ENCODE measurements around the gene BANF2.

The BANF2 gene

GRCh38 chr20:17655865-17656479 is 43.8 kb upstream of the BANF2 start (continued):
- TF ChIP-seq, protein P1, sequence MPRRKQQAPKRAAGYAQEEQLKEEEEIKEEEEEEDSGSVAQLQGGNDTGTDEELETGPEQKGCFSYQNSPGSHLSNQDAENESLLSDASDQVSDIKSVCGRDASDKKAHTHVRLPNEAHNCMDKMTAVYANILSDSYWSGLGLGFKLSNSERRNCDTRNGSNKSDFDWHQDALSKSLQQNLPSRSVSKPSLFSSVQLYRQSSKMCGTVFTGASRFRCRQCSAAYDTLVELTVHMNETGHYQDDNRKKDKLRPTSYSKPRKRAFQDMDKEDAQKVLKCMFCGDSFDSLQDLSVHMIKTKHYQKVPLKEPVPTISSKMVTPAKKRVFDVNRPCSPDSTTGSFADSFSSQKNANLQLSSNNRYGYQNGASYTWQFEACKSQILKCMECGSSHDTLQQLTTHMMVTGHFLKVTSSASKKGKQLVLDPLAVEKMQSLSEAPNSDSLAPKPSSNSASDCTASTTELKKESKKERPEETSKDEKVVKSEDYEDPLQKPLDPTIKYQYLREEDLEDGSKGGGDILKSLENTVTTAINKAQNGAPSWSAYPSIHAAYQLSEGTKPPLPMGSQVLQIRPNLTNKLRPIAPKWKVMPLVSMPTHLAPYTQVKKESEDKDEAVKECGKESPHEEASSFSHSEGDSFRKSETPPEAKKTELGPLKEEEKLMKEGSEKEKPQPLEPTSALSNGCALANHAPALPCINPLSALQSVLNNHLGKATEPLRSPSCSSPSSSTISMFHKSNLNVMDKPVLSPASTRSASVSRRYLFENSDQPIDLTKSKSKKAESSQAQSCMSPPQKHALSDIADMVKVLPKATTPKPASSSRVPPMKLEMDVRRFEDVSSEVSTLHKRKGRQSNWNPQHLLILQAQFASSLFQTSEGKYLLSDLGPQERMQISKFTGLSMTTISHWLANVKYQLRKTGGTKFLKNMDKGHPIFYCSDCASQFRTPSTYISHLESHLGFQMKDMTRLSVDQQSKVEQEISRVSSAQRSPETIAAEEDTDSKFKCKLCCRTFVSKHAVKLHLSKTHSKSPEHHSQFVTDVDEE (CRISPR knock-in tag; IDR thresholded peaks at IDR 0.05): no peak

DNA sequence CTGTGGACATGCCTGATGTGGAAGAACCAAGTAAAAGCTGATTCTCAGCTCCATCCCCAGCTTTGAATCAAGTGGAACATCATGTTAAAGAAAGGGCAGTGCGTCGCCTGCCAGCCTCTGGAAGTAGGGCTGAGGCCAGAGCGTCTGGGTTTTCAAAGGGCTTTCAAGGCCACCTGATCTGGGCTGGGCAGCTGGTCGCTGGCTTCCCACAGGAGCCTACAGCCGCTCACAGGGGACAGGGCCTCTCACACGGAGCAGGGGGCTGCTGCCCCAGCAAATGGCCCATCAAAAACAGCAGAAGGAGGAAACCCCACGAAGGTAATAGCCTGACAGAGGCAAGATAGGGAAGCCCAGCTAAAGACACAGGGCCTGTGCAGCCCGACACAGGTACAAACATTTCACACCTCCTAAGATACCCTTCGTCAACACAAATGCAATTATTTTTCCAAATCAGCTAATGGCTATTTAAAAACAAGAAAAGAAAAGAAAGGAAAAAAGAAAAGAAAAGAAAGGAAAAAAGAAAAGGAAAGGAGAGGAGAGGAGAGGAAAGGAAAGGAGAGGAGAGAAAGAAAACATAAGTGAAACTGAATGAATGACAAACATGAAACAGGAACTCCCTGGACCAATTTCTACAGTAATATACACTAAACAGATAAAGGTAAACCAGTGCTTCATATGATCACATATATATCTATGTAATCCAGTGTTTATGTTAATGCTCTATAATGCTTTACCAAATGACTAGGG is 42.5 kb upstream of the BANF2 start:
- TF ChIP-seq, protein P1 (CRISPR knock-in tag; IDR thresholded peaks at IDR 0.05): no peak
- ATAC-seq: no peak

- TF ChIP-seq, protein P1 (CRISPR knock-in tag; IDR thresholded peaks at IDR 0.05): no peak
- no peak for TF ChIP-seq RARB (CRISPR knock-in tag; IDR thresholded peaks at IDR 0.05)
- TF ChIP-seq OSR1 (CRISPR knock-in tag; IDR thresholded peaks at IDR 0.05): no peak
- no peak for TF ChIP-seq ZNF8 (CRISPR knock-in tag; IDR thresholded peaks at IDR 0.05)
- TF ChIP-seq TOX (CRISPR knock-in tag; IDR thresholded peaks at IDR 0.05; ENCODE audit: borderline replicate concordance): no peak
- no peak for TF ChIP-seq CSDC2 (CRISPR knock-in tag; IDR thresholded peaks at IDR 0.05)
- TF ChIP-seq ZC3H10 (CRISPR knock-in tag; IDR thresholded peaks at IDR 0.05): no peak
- TF ChIP-seq CREB5 (CRISPR knock-in tag; IDR thresholded peaks at IDR 0.05; ENCODE audit: low read depth): no peak
- TF ChIP-seq ZNF70 (CRISPR knock-in tag; IDR thresholded peaks at IDR 0.05): no peak
- no peak for TF ChIP-seq ISL1 (CRISPR knock-in tag; IDR thresholded peaks at IDR 0.05)
- no peak for TF ChIP-seq ZFP30 (CRISPR knock-in tag; IDR thresholded peaks at IDR 0.05)
- TF ChIP-seq, protein P2, sequence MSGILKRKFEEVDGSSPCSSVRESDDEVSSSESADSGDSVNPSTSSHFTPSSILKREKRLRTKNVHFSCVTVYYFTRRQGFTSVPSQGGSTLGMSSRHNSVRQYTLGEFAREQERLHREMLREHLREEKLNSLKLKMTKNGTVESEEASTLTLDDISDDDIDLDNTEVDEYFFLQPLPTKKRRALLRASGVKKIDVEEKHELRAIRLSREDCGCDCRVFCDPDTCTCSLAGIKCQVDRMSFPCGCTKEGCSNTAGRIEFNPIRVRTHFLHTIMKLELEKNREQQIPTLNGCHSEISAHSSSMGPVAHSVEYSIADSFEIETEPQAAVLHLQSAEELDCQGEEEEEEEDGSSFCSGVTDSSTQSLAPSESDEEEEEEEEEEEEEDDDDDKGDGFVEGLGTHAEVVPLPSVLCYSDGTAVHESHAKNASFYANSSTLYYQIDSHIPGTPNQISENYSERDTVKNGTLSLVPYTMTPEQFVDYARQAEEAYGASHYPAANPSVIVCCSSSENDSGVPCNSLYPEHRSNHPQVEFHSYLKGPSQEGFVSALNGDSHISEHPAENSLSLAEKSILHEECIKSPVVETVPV (CRISPR knock-in tag; IDR thresholded peaks at IDR 0.05): no peak
- TF ChIP-seq ARNTL (CRISPR knock-in tag; IDR thresholded peaks at IDR 0.05; ENCODE audit: borderline replicate concordance, low read depth): no peak
- TF ChIP-seq SNAI2 (CRISPR knock-in tag; IDR thresholded peaks at IDR 0.05): no peak
- no peak for TF ChIP-seq PATZ1 (CRISPR knock-in tag; IDR thresholded peaks at IDR 0.05; ENCODE audit: borderline replicate concordance)
- TF ChIP-seq BACH2 (CRISPR knock-in tag; IDR thresholded peaks at IDR 0.05; ENCODE audit: borderline replicate concordance): no peak
- TF ChIP-seq, protein P3, sequence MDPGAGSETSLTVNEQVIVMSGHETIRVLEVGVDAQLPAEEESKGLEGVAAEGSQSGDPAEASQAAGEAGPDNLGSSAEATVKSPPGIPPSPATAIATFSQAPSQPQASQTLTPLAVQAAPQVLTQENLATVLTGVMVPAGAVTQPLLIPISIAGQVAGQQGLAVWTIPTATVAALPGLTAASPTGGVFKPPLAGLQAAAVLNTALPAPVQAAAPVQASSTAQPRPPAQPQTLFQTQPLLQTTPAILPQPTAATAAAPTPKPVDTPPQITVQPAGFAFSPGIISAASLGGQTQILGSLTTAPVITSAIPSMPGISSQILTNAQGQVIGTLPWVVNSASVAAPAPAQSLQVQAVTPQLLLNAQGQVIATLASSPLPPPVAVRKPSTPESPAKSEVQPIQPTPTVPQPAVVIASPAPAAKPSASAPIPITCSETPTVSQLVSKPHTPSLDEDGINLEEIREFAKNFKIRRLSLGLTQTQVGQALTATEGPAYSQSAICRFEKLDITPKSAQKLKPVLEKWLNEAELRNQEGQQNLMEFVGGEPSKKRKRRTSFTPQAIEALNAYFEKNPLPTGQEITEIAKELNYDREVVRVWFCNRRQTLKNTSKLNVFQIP (CRISPR knock-in tag; IDR thresholded peaks at IDR 0.05; ENCODE audit: borderline replicate concordance, low read depth): no peak
- TF ChIP-seq ZNF565 (CRISPR knock-in tag; conservative IDR thresholded peaks at IDR 0.05; ENCODE audit: low read depth): no peak
- TF ChIP-seq GLIS3 (CRISPR knock-in tag; IDR thresholded peaks at IDR 0.05): no peak
- no peak for ATAC-seq
These were observed 41.7 kb upstream of the BANF2 start for GRCh38 chr20:17657898-17658647.
